Thyroid gland (tissue), 4 donors: ENCODE measurements around the gene KIF20A. TPM values are rescaled to one million over a fixed set of nuclear protein-coding genes. Genes with fewer than 3 reads are reported as not detected.

Source experiments
- DNase-seq, 2 donors: peaks; one replicate each; pipeline ENCODE4 v3.0.0-alpha.2; 2019
- H3K27ac ChIP-seq, 3 donors: fragments of 200-600 bp; sonication (generic); 1 replicate in 2 of 3; 2 replicates in 1 of 3; pipeline ENCODE4 v1.5.1; 2016 to 2019; ENCODE audit warnings: mild to moderate bottlenecking in 1 of 3, moderate library complexity in 1 of 3
- H3K27me3 ChIP-seq: fragments of 200-600 bp; sonication (generic); one replicate; pipeline ENCODE4 v1.5.1; 2019
- H3K36me3 ChIP-seq, 2 donors: fragments of 200-600 bp; sonication (generic); one replicate each; pipeline ENCODE4 v1.5.1; 2016 to 2019
- H3K4me1 ChIP-seq, 2 donors: fragments of 200-600 bp; sonication (generic); one replicate each; pipeline ENCODE4 v1.5.1; 2017 to 2019
- H3K4me3 ChIP-seq, 3 donors: fragments of 200-600 bp; sonication (generic); replicated peaks in 1 of 3; 1 replicate in 2 of 3; 2 replicates in 1 of 3; pipeline ENCODE4 v1.5.1; 2016; ENCODE audit warnings: mild to moderate bottlenecking in 1 of 3
- H3K9me3 ChIP-seq: fragments of 200-600 bp; sonication (generic); one replicate; pipeline ENCODE4 v1.5.1; 2017
- POLR2A ChIP-seq, 2 donors: fragments of 450-650 bp; IDR thresholded peaks; one replicate each; pipeline ENCODE4 v1.6.1; 2017; ENCODE audit warnings: antibody characterized with exemption in 2 of 2, mild to moderate bottlenecking in 2 of 2, moderate library complexity in 1 of 2
- WGBS, 2 donors: methylation state at CpG; one replicate each; pipeline ENCODE4 v1.1.5; 2017; 5-methylcytosine and 5-hydroxymethylcytosine counted together
- intact Hi-C: fragments of 100-400 bp; cut with DNase I; formaldehyde crosslinking; loops from one replicate; pipeline ENCODE4 v1.15.1; 2023
- total RNA-seq, 4 donors: library from RNA; depleted of rRNA; stranded (reverse); fragments of >200 nt; gene quantifications; one replicate each; pipeline ENCODE4 v1.2.3, GENCODE V29; 2016
- TF ChIP-seq, protein P1 (sequence below), 6 experiments: fragments of 200-600 bp in 3 of 6; fragments of 450-650 bp in 3 of 6; sonication (generic) in 3 of 6; IDR thresholded peaks; one replicate each; pipeline ENCODE4 v1.5.1; 2016 to 2019; ENCODE audit warnings: antibody characterized with exemption in 6 of 6, mild to moderate bottlenecking in 2 of 6, inconsistent platforms in 1 of 6, moderate library complexity in 1 of 6

KIF20A gene
- total RNA-seq, 4 donors from 2014 or later, result 0.40 to 2.6 (median 1.9) TPM; not detected in 1

GRCh38 chr5:138157626-138158025 is 21.3 kb upstream of the KIF20A start:
- DNase-seq, result no peak
- 88 to 96% methylated on average over 1 of the region's 1 CpG for WGBS, 2 donors
- Histone ChIP-seq H3K27ac (no peak overlapping the region), H3K9me3 (no peaks in the 10 kb centered on the region), H3K27me3 (no peaks in the 10 kb centered on the region), H3K36me3 (peaks cover 52 to 65% of the 10 kb centered on the region in 2 donors), H3K4me3 (no peak overlapping the region), H3K4me1 (no peaks in the 10 kb centered on the region)
- TF ChIP-seq POLR2A (IDR thresholded peaks at IDR 0.05), result no peak
- TF ChIP-seq, protein P1, sequence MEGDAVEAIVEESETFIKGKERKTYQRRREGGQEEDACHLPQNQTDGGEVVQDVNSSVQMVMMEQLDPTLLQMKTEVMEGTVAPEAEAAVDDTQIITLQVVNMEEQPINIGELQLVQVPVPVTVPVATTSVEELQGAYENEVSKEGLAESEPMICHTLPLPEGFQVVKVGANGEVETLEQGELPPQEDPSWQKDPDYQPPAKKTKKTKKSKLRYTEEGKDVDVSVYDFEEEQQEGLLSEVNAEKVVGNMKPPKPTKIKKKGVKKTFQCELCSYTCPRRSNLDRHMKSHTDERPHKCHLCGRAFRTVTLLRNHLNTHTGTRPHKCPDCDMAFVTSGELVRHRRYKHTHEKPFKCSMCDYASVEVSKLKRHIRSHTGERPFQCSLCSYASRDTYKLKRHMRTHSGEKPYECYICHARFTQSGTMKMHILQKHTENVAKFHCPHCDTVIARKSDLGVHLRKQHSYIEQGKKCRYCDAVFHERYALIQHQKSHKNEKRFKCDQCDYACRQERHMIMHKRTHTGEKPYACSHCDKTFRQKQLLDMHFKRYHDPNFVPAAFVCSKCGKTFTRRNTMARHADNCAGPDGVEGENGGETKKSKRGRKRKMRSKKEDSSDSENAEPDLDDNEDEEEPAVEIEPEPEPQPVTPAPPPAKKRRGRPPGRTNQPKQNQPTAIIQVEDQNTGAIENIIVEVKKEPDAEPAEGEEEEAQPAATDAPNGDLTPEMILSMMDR (IDR thresholded peaks at IDR 0.05), result no peak
- intact Hi-C loops, result no loop called here

- no peak for DNase-seq
- H3K9me3 ChIP-seq, result no peaks in the 10 kb centered on the region
- intact Hi-C loops, result no loop called here
- TF ChIP-seq POLR2A (IDR thresholded peaks at IDR 0.05), result no peak
- TF ChIP-seq, protein P1 (IDR thresholded peaks at IDR 0.05), result no peak
- no peak overlapping the region for H3K27ac ChIP-seq
- WGBS, 2 donors, result 95 to 96% methylated on average over 5 of the region's 5 CpGs
- H3K27me3 ChIP-seq, result no peaks in the 10 kb centered on the region
- H3K36me3 ChIP-seq, result peaks cover 72 to 85% of the 10 kb centered on the region in 2 donors
- no peak overlapping the region for H3K4me3 ChIP-seq
- no peaks in the 10 kb centered on the region for H3K4me1 ChIP-seq
These were observed 19.2 kb upstream of the KIF20A start for GRCh38 chr5:138159666-138160065.

DNA sequence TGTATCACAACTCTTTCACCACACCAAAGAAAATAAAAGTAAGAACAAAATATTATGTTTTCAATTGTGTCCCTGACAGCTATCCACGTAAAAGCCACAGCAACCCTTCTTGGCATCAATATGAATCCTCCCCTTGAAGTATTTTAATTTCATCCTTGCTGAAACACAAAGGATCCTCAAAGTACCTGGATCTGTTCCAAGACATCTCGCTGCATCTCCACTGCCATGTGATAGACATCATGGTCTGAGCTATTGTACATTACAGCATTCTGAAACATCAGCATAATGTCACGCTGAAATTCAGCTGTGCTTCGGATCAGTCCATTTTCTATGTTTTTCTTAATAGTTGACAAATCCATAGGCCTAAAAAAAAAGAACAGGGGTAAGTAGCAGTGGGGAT is 18.2 kb upstream of the KIF20A start:
- WGBS, 2 donors, result 93 to 95% methylated on average over 4 of the region's 4 CpGs
- Histone ChIP-seq H3K4me1 (no peaks in the 10 kb centered on the region), H3K9me3 (no peaks in the 10 kb centered on the region), H3K4me3 (no peak overlapping the region), H3K36me3 (peaks cover 83 to 96% of the 10 kb centered on the region in 2 donors), H3K27me3 (no peaks in the 10 kb centered on the region), H3K27ac (no peak overlapping the region)
- no peak for DNase-seq
- intact Hi-C loops, result no loop called here
- TF ChIP-seq, protein P1 (IDR thresholded peaks at IDR 0.05), result no peak
- no peak for TF ChIP-seq POLR2A (IDR thresholded peaks at IDR 0.05)

- intact Hi-C loops, result no loop called here
- H3K4me1 ChIP-seq, result no peaks in the 10 kb centered on the region
- no peak overlapping the region for H3K4me3 ChIP-seq
- no peak overlapping the region for H3K27ac ChIP-seq
- TF ChIP-seq, protein P1 (IDR thresholded peaks at IDR 0.05), result no peak
- no peak for TF ChIP-seq POLR2A (IDR thresholded peaks at IDR 0.05)
- no peaks in the 10 kb centered on the region for H3K9me3 ChIP-seq
- no peak for DNase-seq
- H3K27me3 ChIP-seq, result no peaks in the 10 kb centered on the region
- H3K36me3 ChIP-seq, result peaks cover 94 to 100% of the 10 kb centered on the region in 2 donors
These were observed 15.2 kb upstream of the KIF20A start for GRCh38 chr5:138163721-138164120.

DNA sequence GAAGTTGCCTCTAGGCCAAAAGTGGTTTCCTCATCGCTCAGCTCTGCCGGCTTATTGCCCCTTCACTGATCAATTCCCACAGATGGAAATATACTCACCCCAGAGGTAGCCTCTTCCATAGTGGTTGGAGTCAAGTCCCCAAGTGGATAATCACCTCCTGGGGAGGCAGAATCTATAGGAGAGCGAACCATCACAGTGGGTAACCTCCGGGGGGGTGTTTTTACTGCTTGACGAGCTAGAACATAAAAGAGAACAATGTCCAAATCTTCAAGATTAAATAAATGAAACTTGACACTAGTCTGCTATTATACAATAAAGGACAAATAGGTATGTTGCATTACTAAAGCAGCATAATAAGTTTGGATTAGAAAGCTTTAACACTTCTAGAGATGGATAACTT is 9.8 kb upstream of the KIF20A start:
- intact Hi-C loops, result no loop called here
- Histone ChIP-seq H3K4me3 (no peak overlapping the region), H3K27ac (no peak overlapping the region), H3K36me3 (peaks cover 86 to 92% of the 10 kb centered on the region in 2 donors), H3K9me3 (no peaks in the 10 kb centered on the region), H3K27me3 (no peaks in the 10 kb centered on the region), H3K4me1 (no peaks in the 10 kb centered on the region)
- no peak for DNase-seq
- 96 to 98% methylated on average over 5 of the region's 5 CpGs for WGBS, 2 donors
- TF ChIP-seq POLR2A (IDR thresholded peaks at IDR 0.05), result no peak
- TF ChIP-seq, protein P1 (IDR thresholded peaks at IDR 0.05), result no peak
